Neural cell (in vitro differentiated cells): ENCODE data around the gene MAPK11. TPM values are rescaled to one million over a fixed set of nuclear protein-coding genes. Genes with fewer than 3 reads are reported as not detected.

Experiments
- H2AFZ ChIP-seq: fragments of 200-600, 300-800 bp; sonication (generic), shearing (Covaris generic); 2 replicates; pipeline ENCODE4 v1.6.0; 2014; ENCODE audit warnings: low read depth, mild to moderate bottlenecking, antibody characterized with exemption, low read length, moderate library complexity
- H3F3A ChIP-seq: fragments of 200-600 bp; shearing (Covaris generic); 2 replicates; pipeline ENCODE4 v1.6.1; 2016; ENCODE audit warnings: mild to moderate bottlenecking, moderate library complexity, mixed read lengths, antibody characterized with exemption, low read length; ENCODE audit not compliant: insufficient read depth, poor library complexity, severe bottlenecking
- H3K27ac ChIP-seq: fragments of 200-600, 300-800 bp; sonication (generic), shearing (Covaris generic); 2 replicates; pipeline ENCODE4 v1.5.1; 2014; ENCODE audit warnings: mild to moderate bottlenecking, low read length, moderate library complexity
- H3K27me3 ChIP-seq: fragments of 300-800, 200-600 bp; sonication (generic), shearing (Covaris generic); 2 replicates; pipeline ENCODE4 v1.6.0; 2014; ENCODE audit warnings: mild to moderate bottlenecking, low read depth, low read length, moderate library complexity; ENCODE audit not compliant: insufficient read depth
- H3K36me3 ChIP-seq: fragments of 300-800, 200-600 bp; sonication (generic), shearing (Covaris generic); 2 replicates; pipeline ENCODE4 v1.5.1; 2014; ENCODE audit warnings: mild to moderate bottlenecking, antibody characterized with exemption, low read length, moderate library complexity; ENCODE audit not compliant: insufficient read depth
- H3K4me2 ChIP-seq: fragments of 300-800, 200-600 bp; sonication (generic), shearing (Covaris generic); 2 replicates; pipeline ENCODE4 v1.6.0; 2014; ENCODE audit warnings: mild to moderate bottlenecking, low read length
- H3K4me3 ChIP-seq: fragments of 300-800, 200-600 bp; sonication (generic), shearing (Covaris generic); 2 replicates; pipeline ENCODE4 v1.5.1; 2014; ENCODE audit warnings: mild to moderate bottlenecking, low read length, moderate library complexity
- H3K79me2 ChIP-seq: fragments of 200-600 bp; shearing (Covaris generic); replicated peaks from 2 replicates; pipeline ENCODE4 v1.6.0; 2014; ENCODE audit warnings: mild to moderate bottlenecking, low read length, moderate library complexity; ENCODE audit not compliant: insufficient read depth
- H3K9ac ChIP-seq: fragments of 300-800, 200-600 bp; sonication (generic), shearing (Covaris generic); 2 replicates; pipeline ENCODE4 v1.6.1; 2016; ENCODE audit warnings: mild to moderate bottlenecking, low read length, mixed read lengths
- H3K9me2 ChIP-seq: fragments of 200-600 bp; shearing (Covaris generic); 2 replicates; pipeline ENCODE4 v1.6.1; 2016; ENCODE audit warnings: mild to moderate bottlenecking, low read length, mixed read lengths; ENCODE audit not compliant: insufficient read depth
- H3K9me3 ChIP-seq: fragments of 200-600, 300-800 bp; sonication (generic), shearing (Covaris generic); 2 replicates; pipeline ENCODE4 v1.6.1; 2016; ENCODE audit warnings: mild to moderate bottlenecking, mixed run types, low read length, moderate library complexity, mixed read lengths
- H4K20me1 ChIP-seq: fragments of 200-600 bp; shearing (Covaris generic); 2 replicates; pipeline ENCODE4 v1.6.1; 2016; ENCODE audit warnings: mild to moderate bottlenecking, mixed run types; ENCODE audit not compliant: insufficient read depth
- EP300 ChIP-seq: fragments of 450-650 bp; conservative IDR thresholded peaks from 2 replicates; pipeline ENCODE4 v1.6.1; 2014; ENCODE audit warnings: antibody characterized with exemption, mild to moderate bottlenecking, moderate library complexity; ENCODE audit not compliant: poor library complexity, severe bottlenecking
- EZH2 ChIP-seq: fragments of 200-600, 300-800 bp; shearing (Covaris generic), sonication (generic); IDR thresholded peaks from 2 replicates; pipeline ENCODE4 v1.6.1; 2014; ENCODE audit warnings: antibody characterized with exemption, low read length, borderline replicate concordance, mild to moderate bottlenecking; ENCODE audit not compliant: insufficient read depth, poor library complexity, severe bottlenecking
- MXI1 ChIP-seq: fragments of 450-650 bp; conservative IDR thresholded peaks from 2 replicates; pipeline ENCODE4 v1.6.1; 2014; ENCODE audit warnings: antibody characterized with exemption, mild to moderate bottlenecking; ENCODE audit not compliant: poor library complexity, severe bottlenecking
- POLR2AphosphoS5 ChIP-seq: IDR thresholded peaks from 2 replicates; pipeline ENCODE4 v1.6.1; 2012
- RAD21 ChIP-seq: fragments of 450-650 bp; conservative IDR thresholded peaks from 2 replicates; pipeline ENCODE4 v1.6.1; 2014; ENCODE audit warnings: antibody characterized with exemption, mild to moderate bottlenecking, moderate library complexity
- SMC3 ChIP-seq: fragments of 450-650 bp; conservative IDR thresholded peaks from 2 replicates; pipeline ENCODE4 v1.6.1; 2014; ENCODE audit warnings: antibody characterized with exemption, mild to moderate bottlenecking, moderate library complexity; ENCODE audit not compliant: poor library complexity
- TAF1 ChIP-seq: IDR thresholded peaks from 2 replicates; pipeline ENCODE4 v1.6.1; 2012; ENCODE audit warnings: low read depth
- polyA plus RNA-seq: library from polyadenylated mRNA; depleted of rRNA; stranded (reverse); fragments of >200 nt; gene quantifications from 2 replicates; pipeline ENCODE4 v1.2.3, GENCODE V29; 2014
- TF ChIP-seq, protein P1 (sequence below): fragments of 450-650 bp; IDR thresholded peaks from 2 replicates; pipeline ENCODE4 v1.5.1; 2014; ENCODE audit warnings: antibody characterized with exemption, mild to moderate bottlenecking, moderate library complexity; ENCODE audit not compliant: poor library complexity, severe bottlenecking
- TF ChIP-seq, protein P2 (sequence below): IDR thresholded peaks from 2 replicates; pipeline ENCODE4 v1.6.1; 2012; ENCODE audit warnings: borderline replicate concordance

Gene MAPK11
- polyA plus RNA-seq, 1 donor from 2014 or later = 36.3 TPM

DNA sequence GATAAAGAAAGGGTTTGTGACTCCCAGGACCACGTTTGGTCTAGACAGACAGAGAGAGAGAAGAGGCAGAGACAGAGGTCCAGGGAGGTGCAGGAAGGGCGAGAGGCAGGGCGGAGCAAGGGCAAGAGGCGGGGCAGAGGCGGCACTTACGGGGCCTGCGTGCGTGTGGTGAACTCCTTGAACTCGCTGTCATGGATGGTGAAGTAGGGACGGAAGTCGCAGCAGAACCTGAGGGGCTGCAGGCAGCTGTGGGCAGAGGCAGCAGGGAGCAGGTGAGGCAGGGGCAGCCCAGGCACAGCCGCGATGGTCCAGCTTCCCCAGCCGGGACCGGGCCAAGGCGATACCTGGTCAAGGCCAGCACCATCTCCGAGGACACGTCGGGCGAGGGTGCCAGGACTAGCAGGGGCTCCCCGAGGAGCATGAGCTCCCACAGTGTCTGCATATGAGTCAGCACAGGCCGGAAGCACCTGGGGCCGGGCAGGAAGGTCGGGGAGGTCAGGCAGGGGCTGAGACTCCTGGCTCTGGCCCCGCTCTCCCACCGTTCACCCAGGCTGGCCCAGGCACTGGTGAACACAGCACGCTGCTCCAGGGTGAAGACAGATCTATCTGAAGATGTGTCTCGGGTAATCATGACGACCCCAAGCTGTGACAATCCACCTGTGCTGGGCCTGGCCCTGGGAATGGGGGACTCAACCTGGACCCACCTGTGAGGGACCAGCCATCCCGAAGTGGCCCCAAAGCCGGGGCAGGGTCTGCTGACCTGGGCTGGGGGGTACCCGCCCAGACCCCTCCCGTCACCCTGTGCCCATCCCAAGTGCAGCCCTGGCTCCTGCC, 44.5 kb upstream of the MAPK11 start:
- no peaks in the 10 kb centered on the region for H3F3A ChIP-seq
- no peak for TF ChIP-seq EZH2
- TF ChIP-seq MXI1 = no peak
- no peak for TF ChIP-seq POLR2AphosphoS5
- TF ChIP-seq, protein P1, sequence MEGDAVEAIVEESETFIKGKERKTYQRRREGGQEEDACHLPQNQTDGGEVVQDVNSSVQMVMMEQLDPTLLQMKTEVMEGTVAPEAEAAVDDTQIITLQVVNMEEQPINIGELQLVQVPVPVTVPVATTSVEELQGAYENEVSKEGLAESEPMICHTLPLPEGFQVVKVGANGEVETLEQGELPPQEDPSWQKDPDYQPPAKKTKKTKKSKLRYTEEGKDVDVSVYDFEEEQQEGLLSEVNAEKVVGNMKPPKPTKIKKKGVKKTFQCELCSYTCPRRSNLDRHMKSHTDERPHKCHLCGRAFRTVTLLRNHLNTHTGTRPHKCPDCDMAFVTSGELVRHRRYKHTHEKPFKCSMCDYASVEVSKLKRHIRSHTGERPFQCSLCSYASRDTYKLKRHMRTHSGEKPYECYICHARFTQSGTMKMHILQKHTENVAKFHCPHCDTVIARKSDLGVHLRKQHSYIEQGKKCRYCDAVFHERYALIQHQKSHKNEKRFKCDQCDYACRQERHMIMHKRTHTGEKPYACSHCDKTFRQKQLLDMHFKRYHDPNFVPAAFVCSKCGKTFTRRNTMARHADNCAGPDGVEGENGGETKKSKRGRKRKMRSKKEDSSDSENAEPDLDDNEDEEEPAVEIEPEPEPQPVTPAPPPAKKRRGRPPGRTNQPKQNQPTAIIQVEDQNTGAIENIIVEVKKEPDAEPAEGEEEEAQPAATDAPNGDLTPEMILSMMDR = no peak
- TF ChIP-seq RAD21 = no peak
- TF ChIP-seq SMC3 = no peak
- TF ChIP-seq, protein P2, sequence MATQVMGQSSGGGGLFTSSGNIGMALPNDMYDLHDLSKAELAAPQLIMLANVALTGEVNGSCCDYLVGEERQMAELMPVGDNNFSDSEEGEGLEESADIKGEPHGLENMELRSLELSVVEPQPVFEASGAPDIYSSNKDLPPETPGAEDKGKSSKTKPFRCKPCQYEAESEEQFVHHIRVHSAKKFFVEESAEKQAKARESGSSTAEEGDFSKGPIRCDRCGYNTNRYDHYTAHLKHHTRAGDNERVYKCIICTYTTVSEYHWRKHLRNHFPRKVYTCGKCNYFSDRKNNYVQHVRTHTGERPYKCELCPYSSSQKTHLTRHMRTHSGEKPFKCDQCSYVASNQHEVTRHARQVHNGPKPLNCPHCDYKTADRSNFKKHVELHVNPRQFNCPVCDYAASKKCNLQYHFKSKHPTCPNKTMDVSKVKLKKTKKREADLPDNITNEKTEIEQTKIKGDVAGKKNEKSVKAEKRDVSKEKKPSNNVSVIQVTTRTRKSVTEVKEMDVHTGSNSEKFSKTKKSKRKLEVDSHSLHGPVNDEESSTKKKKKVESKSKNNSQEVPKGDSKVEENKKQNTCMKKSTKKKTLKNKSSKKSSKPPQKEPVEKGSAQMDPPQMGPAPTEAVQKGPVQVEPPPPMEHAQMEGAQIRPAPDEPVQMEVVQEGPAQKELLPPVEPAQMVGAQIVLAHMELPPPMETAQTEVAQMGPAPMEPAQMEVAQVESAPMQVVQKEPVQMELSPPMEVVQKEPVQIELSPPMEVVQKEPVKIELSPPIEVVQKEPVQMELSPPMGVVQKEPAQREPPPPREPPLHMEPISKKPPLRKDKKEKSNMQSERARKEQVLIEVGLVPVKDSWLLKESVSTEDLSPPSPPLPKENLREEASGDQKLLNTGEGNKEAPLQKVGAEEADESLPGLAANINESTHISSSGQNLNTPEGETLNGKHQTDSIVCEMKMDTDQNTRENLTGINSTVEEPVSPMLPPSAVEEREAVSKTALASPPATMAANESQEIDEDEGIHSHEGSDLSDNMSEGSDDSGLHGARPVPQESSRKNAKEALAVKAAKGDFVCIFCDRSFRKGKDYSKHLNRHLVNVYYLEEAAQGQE = no peak
- no peak for TF ChIP-seq EP300
- TF ChIP-seq TAF1 = no peak
- no peaks in the 10 kb centered on the region for H3K36me3 ChIP-seq
- H3K9me3 ChIP-seq = no peaks in the 10 kb centered on the region
- no peaks in the 10 kb centered on the region for H3K27me3 ChIP-seq
- H3K27ac ChIP-seq = no peak overlapping the region
- H2AFZ ChIP-seq = no peak overlapping the region
- no peaks in the 10 kb centered on the region for H4K20me1 ChIP-seq
- no peak overlapping the region for H3K4me2 ChIP-seq
- H3K9ac ChIP-seq = no peak overlapping the region
- no peaks in the 10 kb centered on the region for H3K9me2 ChIP-seq
- H3K79me2 ChIP-seq = no peaks in the 10 kb centered on the region
- H3K4me3 ChIP-seq = no peak overlapping the region

DNA sequence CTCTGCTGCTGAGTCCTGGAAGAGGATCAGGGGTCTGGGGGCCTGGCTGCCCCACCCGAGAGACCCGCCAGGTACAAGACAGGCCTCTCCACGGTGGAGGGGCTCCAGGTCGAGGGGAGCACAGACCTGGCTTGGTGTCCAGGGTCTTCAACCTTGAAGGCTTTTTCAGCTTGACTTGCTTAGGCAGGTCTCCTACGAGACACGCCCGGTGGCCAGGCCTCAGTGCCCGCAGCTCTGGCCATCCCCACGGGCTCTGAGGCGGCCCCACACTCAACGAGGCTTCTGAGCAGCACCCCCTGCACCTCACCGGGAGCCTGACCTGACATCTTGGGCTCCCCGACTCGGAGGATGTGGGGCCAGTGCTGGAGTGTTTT, 43.9 kb upstream of the MAPK11 start:
- Histone ChIP-seq H3K4me3 (no peak overlapping the region), H3K27ac (no peak overlapping the region), H3K9me3 (no peaks in the 10 kb centered on the region), H3K9me2 (no peaks in the 10 kb centered on the region), H2AFZ (no peak overlapping the region), H3K4me2 (no peak overlapping the region), H3K79me2 (no peaks in the 10 kb centered on the region), H3F3A (no peaks in the 10 kb centered on the region), H3K27me3 (no peaks in the 10 kb centered on the region), H4K20me1 (no peaks in the 10 kb centered on the region), H3K36me3 (no peaks in the 10 kb centered on the region), H3K9ac (no peak overlapping the region)
- TF ChIP-seq, protein P1 = no peak
- TF ChIP-seq POLR2AphosphoS5 (no peak), TAF1 (no peak)
- TF ChIP-seq, protein P2 = no peak
